Spinal cord (tissue), 10 donors: ENCODE results near the gene MIEF1. TPM values are rescaled to one million over a fixed set of nuclear protein-coding genes. Genes with fewer than 3 reads are reported as not detected.

Source experiments
- DNase-seq, 6 donors: peaks; one replicate each; pipeline versions ENCODE4 v3.0.0 to v3.0.0-alpha.2; 2013 to 2015; ENCODE audit warnings: low spot score in 6 of 6, low read depth in 4 of 6
- H3K27ac ChIP-seq: one replicate; pipeline ENCODE4 v1.5.1; 2013; ENCODE audit warnings: low read depth, low read length, control low read depth
- H3K27me3 ChIP-seq: one replicate; pipeline ENCODE4 v1.6.1; 2013; ENCODE audit warnings: low read length; ENCODE audit not compliant: control insufficient read depth, insufficient read depth
- H3K36me3 ChIP-seq: one replicate; pipeline ENCODE4 v1.6.1; 2013; ENCODE audit warnings: low read length; ENCODE audit not compliant: control insufficient read depth, insufficient read depth
- H3K4me1 ChIP-seq: one replicate; pipeline ENCODE4 v1.6.1; 2013; ENCODE audit warnings: low read length; ENCODE audit not compliant: control insufficient read depth, insufficient read depth
- H3K4me3 ChIP-seq: one replicate; pipeline ENCODE4 v1.5.1; 2013; ENCODE audit warnings: low read depth, low read length, control low read depth
- H3K9me3 ChIP-seq: one replicate; pipeline ENCODE4 v1.6.1; 2013; ENCODE audit warnings: low read length; ENCODE audit not compliant: control insufficient read depth, insufficient read depth
- WGBS: methylation state at CpG from one replicate; pipeline ENCODE4 v1.1.5; 2013; ENCODE audit warnings: missing lambda C conversion rate; ENCODE audit not compliant: insufficient coverage; 5-methylcytosine and 5-hydroxymethylcytosine counted together
- polyA plus RNA-seq, 2 donors: library from polyadenylated mRNA; unstranded; fragments of 120-200 nt; gene quantifications; one replicate each; pipeline ENCODE4 v1.2.1, GENCODE V29; 2013; ENCODE audit not compliant: insufficient read length in 2 of 2
- total RNA-seq, 2 donors: library from RNA; depleted of rRNA in 1 of 2; stranded (reverse); fragments of 120-200 nt in 1 of 2; fragments of >200 nt in 1 of 2; gene quantifications; one replicate each; pipeline versions ENCODE4 v1.2.3 to v1.2.4, GENCODE V29; 2013 to 2014
- donor health status: healthy.

Gene MIEF1
- total and polyA plus RNA-seq, 4 donors: 18.1 to 35.3 (median 28.0) TPM

DNA sequence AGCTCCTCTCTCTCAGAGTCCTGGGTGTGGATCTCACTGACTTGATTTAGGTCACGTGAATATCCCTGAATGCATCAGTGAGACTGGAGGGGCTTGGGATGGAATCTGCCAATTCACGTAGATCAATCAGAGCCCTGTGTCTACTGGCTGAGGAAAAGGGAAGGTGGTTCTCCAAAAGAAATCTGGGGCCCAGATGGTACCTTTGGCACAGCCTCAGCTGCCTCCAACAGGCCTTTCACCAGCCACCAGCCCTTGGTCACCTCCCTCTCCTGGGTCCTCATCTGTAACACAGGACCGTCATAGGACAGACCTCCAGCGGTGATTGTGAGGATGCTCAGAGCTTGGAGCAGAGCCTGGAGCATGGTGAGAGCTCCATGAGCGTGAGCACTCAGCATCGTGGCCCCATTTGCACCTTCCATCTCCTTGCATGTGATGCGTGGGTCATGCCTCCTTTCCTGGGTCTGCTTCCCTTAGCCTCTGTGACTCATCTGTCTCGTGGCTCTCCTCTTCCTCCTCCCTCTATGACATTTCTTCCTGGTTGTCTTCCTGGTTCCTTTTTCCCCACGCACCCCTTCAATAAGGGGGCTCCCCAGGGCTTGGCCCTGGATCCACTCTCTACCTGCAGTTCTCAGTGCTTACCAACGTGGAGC, 7.5 kb upstream of the MIEF1 start:
- WGBS: 76% methylated on average over 9 of the region's 10 CpGs
- no peak overlapping the region for H3K4me3 ChIP-seq
- H3K9me3 ChIP-seq: no peaks in the 10 kb centered on the region
- H3K27me3 ChIP-seq: no peaks in the 10 kb centered on the region
- peaks cover 24% of the 10 kb centered on the region for H3K4me1 ChIP-seq
- DNase-seq: no peak
- H3K27ac ChIP-seq: no peak overlapping the region
- peaks cover 28% of the 10 kb centered on the region for H3K36me3 ChIP-seq

DNA sequence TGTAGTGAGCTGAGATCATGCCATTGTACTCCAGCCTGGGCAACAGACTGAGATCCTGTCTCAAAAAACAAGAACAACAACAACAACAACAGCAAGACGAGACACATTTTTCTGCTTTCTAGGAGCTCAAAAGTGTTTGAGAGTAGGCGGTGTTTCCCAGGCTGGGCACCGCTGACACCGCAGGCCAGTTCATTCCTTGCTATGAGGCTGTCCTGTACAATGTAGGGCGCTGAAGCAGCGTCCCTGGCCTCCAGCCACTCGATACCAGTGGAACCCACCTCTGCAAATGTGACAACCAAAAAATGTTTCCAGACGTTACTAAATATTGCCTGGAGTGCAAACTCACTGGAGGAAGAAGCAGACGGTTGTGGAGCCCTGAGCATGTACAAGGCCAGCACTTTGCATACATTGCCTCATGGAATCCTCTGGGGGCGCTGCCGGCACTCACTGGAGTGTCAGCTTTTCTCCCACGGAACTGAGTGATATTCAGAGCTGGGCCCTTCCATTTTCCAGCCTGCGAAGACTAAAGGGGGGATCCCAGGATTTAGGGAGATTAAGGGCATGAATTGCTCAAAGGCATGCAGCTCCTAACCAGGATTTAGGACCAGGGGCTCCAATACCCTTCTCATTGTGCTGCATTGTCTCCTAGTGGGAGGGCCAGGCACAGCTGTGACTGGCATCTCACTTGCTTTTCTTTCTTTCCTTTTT, 5.8 kb upstream of the MIEF1 start:
- Histone ChIP-seq H3K27ac (peak overlapping the region; percentile 52), H3K9me3 (no peaks in the 10 kb centered on the region), H3K36me3 (peaks cover 16% of the 10 kb centered on the region), H3K4me3 (no peak overlapping the region), H3K27me3 (no peaks in the 10 kb centered on the region), H3K4me1 (peaks cover 22% of the 10 kb centered on the region)
- peak in 4 of 6 donors; percentile 57 to 93 (median 77) for DNase-seq
- WGBS: 43% methylated on average over 12 of the region's 13 CpGs

DNA sequence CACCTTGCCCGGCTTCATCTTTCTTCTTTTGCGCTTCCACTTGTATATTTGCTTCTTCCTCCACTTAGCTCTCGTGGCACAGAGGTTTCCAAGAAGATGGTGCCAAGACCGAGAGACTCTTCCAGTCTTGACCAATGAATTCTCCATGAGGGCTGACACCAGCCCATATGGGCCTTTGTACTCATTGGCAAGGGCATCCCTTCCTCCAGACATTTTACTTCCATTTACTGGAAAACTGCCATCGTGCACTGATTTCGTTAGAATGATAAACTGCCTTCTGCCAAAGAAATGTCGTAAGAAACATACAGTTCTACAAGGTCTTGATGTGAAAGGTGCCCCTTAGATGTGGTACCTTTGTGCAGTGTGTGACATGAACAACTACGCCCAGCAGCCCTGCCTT, 4.7 kb upstream of the MIEF1 start:
- Histone ChIP-seq H3K4me3 (no peak overlapping the region), H3K27me3 (no peaks in the 10 kb centered on the region), H3K4me1 (peaks cover 30% of the 10 kb centered on the region), H3K9me3 (no peaks in the 10 kb centered on the region), H3K27ac (no peak overlapping the region), H3K36me3 (peaks cover 7% of the 10 kb centered on the region)
- 72% methylated on average over 4 of the region's 8 CpGs for WGBS
- DNase-seq: peak in 1 of 6 donors; percentile 65

DNA sequence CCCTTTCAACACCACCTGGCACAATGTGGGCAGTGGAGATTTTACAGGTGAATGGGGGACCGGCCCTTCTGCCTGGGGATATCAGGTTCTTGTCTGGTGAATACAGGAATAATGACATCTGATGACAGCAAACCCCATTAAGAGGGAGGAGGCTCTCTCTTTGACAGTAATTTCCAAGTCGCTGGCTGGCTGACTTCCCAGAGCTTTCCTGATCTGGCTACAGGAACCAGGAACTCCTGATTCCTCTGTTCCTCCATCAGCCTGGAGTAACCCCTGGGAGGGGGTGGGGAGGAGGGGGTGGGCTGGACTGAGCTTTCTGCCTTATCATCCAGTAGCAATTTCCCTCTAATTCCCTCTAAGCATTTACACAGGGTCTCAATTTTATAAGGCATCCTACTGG, 3.7 kb upstream of the MIEF1 start:
- Histone ChIP-seq H3K36me3 (no peaks in the 10 kb centered on the region), H3K27ac (no peak overlapping the region), H3K27me3 (no peaks in the 10 kb centered on the region), H3K4me1 (peaks cover 37% of the 10 kb centered on the region), H3K4me3 (no peak overlapping the region), H3K9me3 (no peaks in the 10 kb centered on the region)
- no peak for DNase-seq
- 80% methylated on average over 1 of the region's 2 CpGs for WGBS

DNA sequence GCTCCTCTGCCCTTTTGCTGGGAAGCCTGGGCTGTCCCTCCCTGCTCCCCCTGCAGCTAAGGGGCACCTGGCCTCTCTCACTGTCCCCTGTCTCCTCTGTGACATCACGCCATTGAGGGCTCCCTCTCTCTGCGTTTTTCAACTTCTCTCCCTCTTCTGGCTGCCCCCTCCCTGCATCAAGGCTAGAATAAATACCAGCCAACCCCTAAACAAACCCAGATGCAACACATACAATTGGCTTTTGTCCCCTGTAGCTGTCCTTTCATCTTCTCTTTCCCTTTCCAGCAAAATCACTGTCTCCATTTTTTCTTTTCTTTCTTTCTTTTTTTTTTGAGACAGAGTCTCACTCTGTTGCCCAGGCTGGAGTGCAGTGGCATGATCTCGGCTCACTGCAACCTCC, 3.3 kb upstream of the MIEF1 start:
- no peak for DNase-seq

DNA sequence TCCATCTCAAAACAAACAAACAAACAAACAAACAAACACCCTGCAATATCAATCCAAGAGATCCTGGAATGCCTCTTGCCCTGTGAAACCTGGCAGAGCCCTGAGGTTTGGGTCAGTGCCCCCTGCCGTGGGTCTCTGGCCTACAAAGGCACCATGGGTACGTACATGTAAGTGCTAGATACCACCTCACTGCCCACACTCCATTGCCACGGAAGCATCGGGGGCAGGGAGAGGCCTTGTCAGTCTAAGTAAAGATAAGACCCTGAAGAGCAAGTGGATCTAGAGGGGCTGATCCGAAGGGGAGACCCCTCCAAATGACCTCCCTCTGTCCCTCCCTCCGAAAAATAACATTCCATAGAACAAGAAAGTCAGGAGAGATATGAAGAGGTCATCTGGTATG, 2.0 kb upstream of the MIEF1 start:
- H3K4me1 ChIP-seq: peaks cover 42% of the 10 kb centered on the region
- no peak for DNase-seq
- H3K27ac ChIP-seq: no peak overlapping the region
- 82% methylated on average over 1 of the region's 6 CpGs for WGBS
- H3K4me3 ChIP-seq: no peak overlapping the region
- H3K36me3 ChIP-seq: peaks cover 14% of the 10 kb centered on the region
- H3K9me3 ChIP-seq: no peaks in the 10 kb centered on the region
- H3K27me3 ChIP-seq: no peaks in the 10 kb centered on the region

More for the DNA sequence above, 3.3 kb upstream of the MIEF1 start:
- 21% methylated on average over 2 of the region's 3 CpGs for WGBS
- no peaks in the 10 kb centered on the region for H3K9me3 ChIP-seq
- peaks cover 41% of the 10 kb centered on the region for H3K4me1 ChIP-seq
- no peaks in the 10 kb centered on the region for H3K27me3 ChIP-seq
- H3K36me3 ChIP-seq: peaks cover 1% of the 10 kb centered on the region
- H3K27ac ChIP-seq: no peak overlapping the region
- no peak overlapping the region for H3K4me3 ChIP-seq

DNA sequence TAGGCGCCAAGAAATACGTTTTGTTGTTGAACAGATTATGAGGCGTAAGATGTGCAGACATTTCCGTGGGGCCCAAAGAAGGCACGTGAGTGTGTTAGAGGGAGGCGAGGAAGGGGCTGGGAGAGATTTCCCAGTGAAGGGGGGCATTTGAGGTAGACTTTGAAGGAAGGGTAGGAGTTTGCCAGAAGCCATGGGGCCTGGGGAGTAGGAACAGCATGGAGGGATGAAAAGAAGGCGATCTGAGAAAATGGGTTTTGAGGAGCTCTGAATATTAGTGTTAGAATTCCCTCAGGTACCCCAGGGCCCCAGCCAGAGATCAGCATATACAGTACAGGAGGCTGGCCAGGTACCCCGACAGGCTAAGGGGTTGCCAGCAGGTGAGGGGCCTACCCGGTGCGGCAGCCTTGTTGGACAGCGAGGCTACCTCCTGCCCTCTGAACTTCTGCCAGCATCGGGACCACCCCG, 414 bp upstream of the MIEF1 start:
- H3K27me3 ChIP-seq: no peaks in the 10 kb centered on the region
- DNase-seq: peak in 1 of 6 donors; percentile 40
- H3K9me3 ChIP-seq: no peaks in the 10 kb centered on the region
- peak overlapping the region; percentile 95 for H3K27ac ChIP-seq
- WGBS: 31% methylated on average over 13 of the region's 13 CpGs
- peaks cover 27% of the 10 kb centered on the region for H3K36me3 ChIP-seq
- H3K4me1 ChIP-seq: peaks cover 35% of the 10 kb centered on the region
- H3K4me3 ChIP-seq: peak overlapping the region; percentile 67

DNA sequence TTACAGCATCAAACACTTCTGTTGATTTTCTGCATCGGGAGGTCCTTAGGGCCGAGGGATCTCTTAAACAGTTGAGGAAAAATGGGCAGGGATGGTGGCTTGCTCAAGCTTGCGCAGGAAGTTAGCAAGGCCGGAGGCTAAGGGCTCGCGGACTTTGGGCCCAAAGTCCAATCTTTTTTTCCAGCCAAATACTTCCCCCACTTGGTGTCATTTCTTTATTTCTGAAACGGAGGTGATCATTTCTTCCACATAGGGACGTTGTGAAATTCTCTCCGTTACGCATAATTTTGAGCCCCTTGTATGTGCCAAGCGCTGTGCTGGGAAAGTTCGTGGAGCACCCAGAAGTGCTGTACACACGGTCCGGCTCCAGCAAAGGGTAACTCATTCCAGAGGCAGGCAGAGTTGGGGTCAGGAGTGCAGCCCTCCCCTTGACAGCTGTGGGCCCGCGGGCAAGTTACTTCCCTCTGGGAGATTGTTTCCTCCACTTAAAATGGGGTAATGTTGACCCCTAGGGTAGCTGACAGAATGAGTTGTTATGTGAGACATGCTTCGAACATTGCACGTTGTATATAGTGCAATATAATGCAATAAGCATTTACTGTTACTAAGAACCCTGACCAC, 809 bp downstream of the MIEF1 start:
- DNase-seq: no peak
- 15% methylated on average over 14 of the region's 18 CpGs for WGBS
- Histone ChIP-seq H3K9me3 (no peaks in the 10 kb centered on the region), H3K4me3 (peak overlapping the region; percentile 67), H3K4me1 (peaks cover 32% of the 10 kb centered on the region), H3K27ac (no peak overlapping the region), H3K27me3 (no peaks in the 10 kb centered on the region), H3K36me3 (peaks cover 37% of the 10 kb centered on the region)

DNA sequence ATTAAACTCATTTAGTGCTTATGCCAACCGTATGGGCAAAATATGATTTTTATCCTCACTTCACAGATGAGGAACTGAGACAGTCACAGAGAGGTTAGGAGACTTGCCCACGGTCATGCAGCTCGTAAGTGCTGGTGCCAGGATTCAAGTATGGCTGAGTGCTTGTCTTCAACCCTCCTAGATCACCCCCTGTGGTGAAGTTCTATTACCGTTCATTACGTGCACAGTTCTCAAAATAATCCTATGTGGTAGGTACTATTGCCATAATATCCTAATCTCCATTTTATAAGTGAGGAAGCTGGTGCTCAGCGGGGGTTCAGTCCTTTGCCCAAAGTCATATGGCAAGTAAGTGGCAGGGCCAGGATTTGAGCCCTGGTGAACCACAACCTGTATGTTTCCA, 1.5 kb downstream of the MIEF1 start:
- Histone ChIP-seq H3K4me1 (peaks cover 31% of the 10 kb centered on the region), H3K9me3 (no peaks in the 10 kb centered on the region), H3K27ac (no peak overlapping the region), H3K4me3 (no peak overlapping the region), H3K36me3 (peaks cover 41% of the 10 kb centered on the region), H3K27me3 (no peaks in the 10 kb centered on the region)
- WGBS: 60% methylated on average over 1 of the region's 6 CpGs
- no peak for DNase-seq
